ENCODE data around the gene PPP1R14B.

The PPP1R14B gene

GRCh38 chr11:64241491-64242374 lies 5.0 kb downstream of the PPP1R14B start:
- TF ChIP-seq CTCF (IDR thresholded peaks at IDR 0.05; ENCODE audit: extremely low read depth, missing control alignments), result no peak
- peak; percentile 98 for DNase-seq (ENCODE audit: low spot score)

GRCh38 chr11:64241241-64241490 lies 5.6 kb downstream of the PPP1R14B start:
- no peak for TF ChIP-seq CTCF (IDR thresholded peaks at IDR 0.05; ENCODE audit: extremely low read depth, missing control alignments)
- no peak for DNase-seq (ENCODE audit: low spot score)

- DNase-seq (ENCODE audit: low spot score), result peak; percentile 96
- TF ChIP-seq CTCF (IDR thresholded peaks at IDR 0.05; ENCODE audit: extremely low read depth, missing control alignments), result no peak
Measured at GRCh38 chr11:64240435-64241240, 6.1 kb downstream of the PPP1R14B start, which contains the start of gene FKBP2. TSS of gene FKBP2 (plus strand) at chr11:64241095. CDS start at chr11:64242388, 1,293 bp downstream.

- DNase-seq (ENCODE audit: low spot score), result peak; percentile 82
Measured at GRCh38 chr11:64239662-64240434, 6.9 kb downstream of the PPP1R14B start.

GRCh38 chr11:64238999-64239398 lies 7.7 kb downstream of the PPP1R14B start:
- no peak for DNase-seq (ENCODE audit: low spot score)
- no peak for TF ChIP-seq CTCF (IDR thresholded peaks at IDR 0.05; ENCODE audit: extremely low read depth, missing control alignments)

More at GRCh38 chr11:64239662-64240434, 6.9 kb downstream of the PPP1R14B start:
- no peak for TF ChIP-seq CTCF (IDR thresholded peaks at IDR 0.05; ENCODE audit: extremely low read depth, missing control alignments)

- no peak for TF ChIP-seq CTCF (IDR thresholded peaks at IDR 0.05; ENCODE audit: extremely low read depth, missing control alignments)
- no peak for DNase-seq (ENCODE audit: low spot score)
Measured at GRCh38 chr11:64238076-64238475, 8.7 kb downstream of the PPP1R14B start.
